ENCODE data around the gene NLGN4Y. TPM values are rescaled to one million over a fixed set of nuclear protein-coding genes. Genes with fewer than 3 reads are reported as not detected.

Gene NLGN4Y
- total RNA-seq, 1 donor from 2014 or later, result not detected

- Mint-ChIP-seq H3K36me3 (no peaks in the 10 kb centered on the region), H3K4me3 (no peak overlapping the region), H3K9me3 (no peaks in the 10 kb centered on the region), H3K27me3 (ENCODE audit: insufficient read depth, low read depth) (no peaks in the 10 kb centered on the region), H3K4me1 (no peaks in the 10 kb centered on the region), H3K27ac (no peak overlapping the region)
- Histone ChIP-seq H2AFZ (replicated peaks) (no peak overlapping the region), H3K4me1 (no peaks in the 10 kb centered on the region), H3K4me3 (no peak overlapping the region), H3K27me3 (no peaks in the 10 kb centered on the region), H3F3A (ENCODE audit: low read depth) (no peaks in the 10 kb centered on the region), H3K4me2 (no peak overlapping the region), H3K27ac (no peak overlapping the region), H4K20me1 (ENCODE audit: low read depth) (no peaks in the 10 kb centered on the region), H3K9ac (no peak overlapping the region), H3K9me3 (ENCODE audit: low read depth) (no peaks in the 10 kb centered on the region), H3K79me2 (ENCODE audit: low read depth) (no peaks in the 10 kb centered on the region), H3K36me3 (no peaks in the 10 kb centered on the region)
- no peak for DNase-seq (ENCODE audit: low spot score)
- TF ChIP-seq CTCF (IDR thresholded peaks at IDR 0.05), result no peak
- no peak for TF ChIP-seq EZH2phosphoT487 (IDR thresholded peaks at IDR 0.05)
- TF ChIP-seq EZH2 (IDR thresholded peaks at IDR 0.05), result no peak
Observed at GRCh38 chrY:14586725-14587124, 62.4 kb downstream of the NLGN4Y start.

GRCh38 chrY:14601372-14601771, 77.0 kb downstream of the NLGN4Y start:
- Histone ChIP-seq H3K4me2 (no peak overlapping the region), H3K4me1 (no peaks in the 10 kb centered on the region), H2AFZ (replicated peaks) (no peak overlapping the region), H4K20me1 (ENCODE audit: low read depth) (no peaks in the 10 kb centered on the region), H3K27ac (no peak overlapping the region), H3K9ac (no peak overlapping the region), H3K4me3 (no peak overlapping the region), H3F3A (ENCODE audit: low read depth) (no peaks in the 10 kb centered on the region), H3K79me2 (ENCODE audit: low read depth) (no peaks in the 10 kb centered on the region), H3K9me3 (ENCODE audit: low read depth) (no peaks in the 10 kb centered on the region), H3K27me3 (no peaks in the 10 kb centered on the region), H3K36me3 (no peaks in the 10 kb centered on the region)
- Mint-ChIP-seq H3K4me3 (no peak overlapping the region), H3K36me3 (no peaks in the 10 kb centered on the region), H3K27ac (no peak overlapping the region), H3K4me1 (no peaks in the 10 kb centered on the region), H3K9me3 (no peaks in the 10 kb centered on the region), H3K27me3 (ENCODE audit: insufficient read depth, low read depth) (no peaks in the 10 kb centered on the region)
- no peak for DNase-seq (ENCODE audit: low spot score)
- TF ChIP-seq EZH2phosphoT487 (IDR thresholded peaks at IDR 0.05) (no peak), EZH2 (IDR thresholded peaks at IDR 0.05) (no peak), CTCF (IDR thresholded peaks at IDR 0.05) (no peak)

- H3K27ac Mint-ChIP-seq, result no peak overlapping the region
- Histone ChIP-seq H3K36me3 (no peaks in the 10 kb centered on the region), H3K27ac (no peak overlapping the region), H2AFZ (replicated peaks) (no peak overlapping the region), H3K9me3 (ENCODE audit: low read depth) (no peaks in the 10 kb centered on the region), H3K4me2 (no peak overlapping the region), H3K9ac (no peak overlapping the region), H3K4me1 (no peaks in the 10 kb centered on the region), H4K20me1 (ENCODE audit: low read depth) (no peaks in the 10 kb centered on the region), H3K27me3 (no peaks in the 10 kb centered on the region), H3K79me2 (ENCODE audit: low read depth) (no peaks in the 10 kb centered on the region), H3F3A (ENCODE audit: low read depth) (no peaks in the 10 kb centered on the region), H3K4me3 (no peak overlapping the region)
- DNase-seq (ENCODE audit: low spot score), result no peak
- no peak overlapping the region for H3K4me3 Mint-ChIP-seq
- H3K27me3 Mint-ChIP-seq (ENCODE audit: insufficient read depth, low read depth), result no peaks in the 10 kb centered on the region
- H3K4me1 Mint-ChIP-seq, result no peaks in the 10 kb centered on the region
- H3K9me3 Mint-ChIP-seq, result no peaks in the 10 kb centered on the region
- TF ChIP-seq EZH2phosphoT487 (IDR thresholded peaks at IDR 0.05) (no peak), CTCF (IDR thresholded peaks at IDR 0.05) (no peak)
- no peaks in the 10 kb centered on the region for H3K36me3 Mint-ChIP-seq
Observed at GRCh38 chrY:14617625-14618024, 93.3 kb downstream of the NLGN4Y start.

- H3K4me3 ChIP-seq, result no peak overlapping the region
- no peaks in the 10 kb centered on the region for H3K4me1 Mint-ChIP-seq
- H3K4me3 Mint-ChIP-seq, result no peak overlapping the region
- H3K27ac Mint-ChIP-seq, result no peak overlapping the region
- H3K27me3 ChIP-seq, result no peaks in the 10 kb centered on the region
- no peak overlapping the region for H3K27ac ChIP-seq
- H3K36me3 ChIP-seq, result no peaks in the 10 kb centered on the region
- no peaks in the 10 kb centered on the region for H3K36me3 Mint-ChIP-seq
- DNase-seq (ENCODE audit: low spot score), result no peak
- no peaks in the 10 kb centered on the region for H3K79me2 ChIP-seq (ENCODE audit: low read depth)
- no peak overlapping the region for H2AFZ ChIP-seq (replicated peaks)
- no peaks in the 10 kb centered on the region for H3K9me3 ChIP-seq (ENCODE audit: low read depth)
- no peaks in the 10 kb centered on the region for H3F3A ChIP-seq (ENCODE audit: low read depth)
- no peaks in the 10 kb centered on the region for H3K4me1 ChIP-seq
- no peaks in the 10 kb centered on the region for H3K27me3 Mint-ChIP-seq (ENCODE audit: insufficient read depth, low read depth)
- H3K4me2 ChIP-seq, result no peak overlapping the region
- H3K9ac ChIP-seq, result no peak overlapping the region
- no peaks in the 10 kb centered on the region for H3K9me3 Mint-ChIP-seq
- no peaks in the 10 kb centered on the region for H4K20me1 ChIP-seq (ENCODE audit: low read depth)
- TF ChIP-seq EZH2phosphoT487 (IDR thresholded peaks at IDR 0.05) (no peak), CTCF (IDR thresholded peaks at IDR 0.05) (no peak), EZH2 (IDR thresholded peaks at IDR 0.05) (no peak)
Observed at GRCh38 chrY:14618513-14618912, 94.2 kb downstream of the NLGN4Y start.

Data from neural progenitor cell (in vitro differentiated cells).